HG03064 (cell line): ENCODE measurements around the gene CFAP58.

Experiments
- ATAC-seq: cut with Tn5 transposase; IDR thresholded peaks from one replicate; pipeline ENCODE4 v1.9.1; 2021; ENCODE audit warnings: low read depth; ENCODE audit not compliant: unreplicated experiment

The CFAP58 gene

GRCh38 chr10:104472957-104473745, 119.5 kb downstream of the CFAP58 start:
- no peak for ATAC-seq

GRCh38 chr10:104478380-104478779, 124.7 kb downstream of the CFAP58 start:
- ATAC-seq = no peak

GRCh38 chr10:104479906-104480593, 126.4 kb downstream of the CFAP58 start:
- no peak for ATAC-seq

- ATAC-seq = no peak
Measured at GRCh38 chr10:104480797-104481196, 127.2 kb downstream of the CFAP58 start.

- no peak for ATAC-seq
Measured at GRCh38 chr10:104483582-104483981, 129.9 kb downstream of the CFAP58 start.

- no peak for ATAC-seq
Measured at GRCh38 chr10:104485632-104486031, 132.0 kb downstream of the CFAP58 start.

- ATAC-seq = no peak
Measured at GRCh38 chr10:104486803-104487202, 133.2 kb downstream of the CFAP58 start.

GRCh38 chr10:104487794-104488438, 134.3 kb downstream of the CFAP58 start:
- ATAC-seq = no peak

GRCh38 chr10:104488439-104488832, 134.8 kb downstream of the CFAP58 start:
- ATAC-seq = no peak

GRCh38 chr10:104492329-104492940, 138.8 kb downstream of the CFAP58 start:
- ATAC-seq = no peak

- no peak for ATAC-seq
Measured at GRCh38 chr10:104498347-104499081, 144.9 kb downstream of the CFAP58 start.

GRCh38 chr10:104501449-104501848, 147.8 kb downstream of the CFAP58 start:
- no peak for ATAC-seq

- no peak for ATAC-seq
Measured at GRCh38 chr10:104501864-104502579, 148.4 kb downstream of the CFAP58 start.

GRCh38 chr10:104502907-104503306, 149.3 kb downstream of the CFAP58 start:
- no peak for ATAC-seq
